HG03520 (cell line): Measurements from ENCODE around the gene SGSM2.
A peak's percentile ranks its signal among the peaks of the same experiment; 100 is the strongest.

Experiments
- ATAC-seq: cut with Tn5 transposase; IDR thresholded peaks from one replicate; pipeline ENCODE4 v1.9.1; 2021; ENCODE audit warnings: mild to moderate bottlenecking, moderate library complexity; ENCODE audit not compliant: unreplicated experiment

The SGSM2 gene

DNA sequence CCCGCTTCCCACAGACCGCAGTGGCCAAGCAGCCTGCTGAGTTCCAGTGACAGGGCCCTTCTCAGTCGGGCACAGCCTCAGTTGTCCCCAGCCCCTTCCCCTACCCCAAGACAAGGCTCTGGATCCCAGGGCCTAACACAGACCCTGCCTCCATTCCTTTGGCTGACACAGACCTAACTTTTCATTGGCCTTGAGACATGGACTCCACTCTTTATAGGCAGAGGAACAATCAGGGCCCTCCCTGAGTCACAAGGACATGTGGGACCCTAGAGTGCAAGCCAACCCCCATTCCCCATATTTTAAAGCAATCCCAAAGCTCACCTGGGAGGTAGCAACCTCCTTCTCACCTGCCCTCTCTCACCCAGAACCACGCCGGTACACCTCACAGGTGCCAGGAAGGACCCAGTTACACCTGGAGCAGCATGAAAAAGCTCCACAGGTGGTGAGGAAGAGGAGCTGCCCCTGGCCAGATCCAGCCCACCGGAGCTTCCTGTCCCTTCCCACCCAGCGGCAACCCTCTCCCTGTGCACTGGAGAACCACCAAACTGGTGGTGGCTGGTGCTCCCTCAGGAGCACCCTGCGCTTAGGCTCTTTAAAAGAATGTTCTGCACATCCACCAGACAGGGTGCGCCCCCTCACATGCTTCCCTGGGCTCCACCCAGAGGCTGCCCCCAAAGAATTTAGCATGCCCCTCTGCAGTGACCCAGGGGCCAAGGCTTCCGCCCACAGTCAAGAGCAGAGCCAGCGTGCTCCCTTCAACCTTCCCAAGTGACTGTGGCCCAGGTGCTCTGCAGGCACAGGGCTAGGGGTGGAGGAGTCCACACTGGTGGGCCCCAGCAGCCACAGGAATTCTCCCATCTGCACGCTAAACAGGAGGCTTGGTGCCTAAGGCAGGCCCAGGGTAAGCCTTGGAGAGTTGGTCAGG, 60.2 kb downstream of the SGSM2 start:
- ATAC-seq = no peak

- no peak for ATAC-seq
These were observed 60.9 kb downstream of the SGSM2 start for GRCh38 chr17:2398182-2398581.

DNA sequence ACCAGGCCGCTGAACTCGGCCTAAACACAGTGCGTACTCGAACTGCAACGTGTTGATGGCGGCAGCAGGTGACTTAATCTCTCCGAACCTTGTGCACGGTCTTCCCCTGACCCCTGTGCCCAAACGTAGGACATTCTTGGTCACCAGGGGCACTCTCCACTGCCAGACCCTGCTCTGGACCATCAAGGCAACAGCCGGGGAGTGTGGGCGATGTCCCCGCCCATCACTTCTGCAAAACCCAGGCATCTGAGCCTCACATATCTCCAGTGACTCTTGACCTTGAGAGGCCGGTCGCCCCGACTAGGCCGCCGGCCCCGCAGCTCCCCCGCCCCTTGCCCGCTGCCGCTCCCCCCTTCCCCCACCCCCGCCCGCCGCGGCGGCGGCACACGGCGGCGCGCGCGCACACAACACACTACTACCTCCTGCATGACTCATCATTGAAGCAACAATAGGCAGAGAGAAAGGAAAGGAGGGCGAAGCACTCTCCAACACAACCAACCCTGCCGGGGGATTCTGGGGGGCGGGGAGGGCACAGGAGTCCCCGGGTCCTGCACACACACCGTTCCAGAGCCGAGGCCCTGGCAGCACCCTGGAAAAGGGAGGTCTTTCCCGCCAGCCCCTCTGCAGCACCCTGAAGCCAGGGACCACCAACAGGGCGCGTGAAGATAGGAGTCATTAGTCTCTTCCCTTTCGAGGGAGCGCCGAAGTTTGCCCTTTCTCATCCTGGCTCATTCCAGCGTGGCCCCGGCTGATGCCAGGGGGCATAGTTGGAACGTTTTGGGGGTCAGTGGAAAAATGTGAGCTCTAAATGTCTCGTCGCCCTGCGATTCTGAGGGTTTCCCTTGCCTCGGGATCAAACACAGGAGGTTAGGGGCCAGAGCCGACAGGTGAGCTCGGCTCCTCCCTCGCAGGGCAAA, 61.6 kb downstream of the SGSM2 start:
- ATAC-seq = no peak

DNA sequence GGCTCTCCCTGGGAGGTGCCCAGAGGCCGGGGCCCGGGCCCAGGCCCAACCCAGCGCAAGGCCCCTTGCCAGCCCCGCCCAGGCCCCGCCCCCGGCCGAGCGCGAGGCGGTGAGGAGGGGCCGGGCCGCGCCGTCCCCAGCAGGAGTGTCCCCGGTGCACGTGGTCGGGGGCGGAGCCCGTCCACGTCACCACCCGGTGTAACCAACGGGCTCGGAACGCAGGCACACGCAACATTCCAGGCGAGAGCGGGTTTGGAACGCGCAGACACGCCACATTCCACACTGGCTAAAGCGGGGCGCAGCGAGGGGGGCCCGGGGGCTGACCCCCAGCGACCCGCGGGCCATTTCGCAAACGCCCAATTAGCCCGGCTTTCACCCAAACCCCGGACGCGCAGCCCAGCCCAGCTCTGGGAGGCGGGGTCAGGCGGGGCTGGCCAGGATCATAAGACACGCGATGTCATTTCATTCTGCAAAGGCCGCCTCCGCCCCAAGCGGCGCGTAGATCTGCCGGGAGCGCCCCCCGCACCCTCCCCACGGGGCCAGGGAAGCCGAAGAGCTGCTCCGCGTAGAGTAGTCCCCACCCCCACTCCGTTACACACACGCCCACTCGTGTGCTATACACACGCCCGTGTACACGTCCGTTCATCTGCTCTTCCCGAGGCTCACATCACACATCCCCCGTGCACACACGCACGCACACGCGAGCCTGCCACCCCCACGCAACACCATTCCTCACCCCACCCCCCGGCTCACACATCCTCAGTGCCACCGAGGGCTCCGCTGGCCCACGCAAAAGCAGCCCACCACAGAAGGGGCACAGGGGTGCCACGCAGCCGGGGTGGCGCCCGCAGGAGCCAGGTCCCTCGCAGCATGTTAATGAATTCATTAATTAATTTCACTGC, 62.5 kb downstream of the SGSM2 start:
- peak; percentile 32 for ATAC-seq

DNA sequence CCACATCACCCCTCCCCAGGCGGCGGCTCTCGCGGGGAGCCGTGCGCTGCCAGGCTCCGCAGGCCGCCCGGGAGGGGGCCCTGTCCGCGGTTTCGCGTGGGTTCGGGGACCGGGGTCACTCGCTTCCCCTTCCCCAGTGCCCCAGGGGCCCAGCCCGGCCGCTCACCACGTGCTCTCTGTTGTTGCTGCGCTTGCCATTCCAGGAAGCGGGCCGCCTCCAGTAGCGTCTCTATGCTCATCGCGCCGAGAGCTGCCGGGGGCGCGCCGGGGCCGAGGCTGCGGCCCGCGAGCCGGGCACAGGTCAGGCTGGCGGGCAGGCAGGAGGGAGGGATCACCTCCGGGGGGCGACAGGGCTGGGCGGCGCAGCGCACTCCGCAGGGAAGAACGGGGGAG, 63.2 kb downstream of the SGSM2 start:
- ATAC-seq = no peak

DNA sequence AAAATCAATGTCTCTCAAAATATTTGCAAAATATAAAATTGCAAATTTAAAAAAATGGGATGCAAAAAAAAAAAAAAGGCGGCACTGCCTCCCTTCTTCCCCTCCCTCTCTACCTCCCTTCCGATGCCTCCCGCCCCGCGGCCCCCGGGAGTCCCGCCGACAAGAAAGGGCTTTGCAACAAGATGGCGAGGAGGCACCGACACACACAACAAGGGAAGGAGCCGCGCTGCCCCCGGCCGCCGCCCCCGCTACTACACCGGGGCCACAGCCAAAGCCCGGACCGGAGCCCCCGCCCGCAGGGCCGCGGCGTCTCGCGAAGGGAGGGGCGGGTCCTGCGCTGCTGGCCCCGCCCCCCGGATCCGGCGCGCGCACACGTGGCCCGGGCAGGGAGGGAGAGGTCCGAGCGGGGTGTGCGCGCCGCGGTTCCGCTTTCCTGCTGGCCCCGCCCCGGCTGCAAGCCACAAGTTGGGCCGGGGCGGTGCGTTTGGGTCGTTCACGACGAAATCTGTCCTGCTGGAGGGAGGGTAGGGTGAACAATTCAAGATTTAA, 63.6 kb downstream of the SGSM2 start, which contains the start of gene MNT:
Gene MNT, minus strand, starts transcription at position 184 of the 549 bp plus-strand sequence. CDS start 348 bp downstream, outside the sequence.
- peak; percentile 27 for ATAC-seq

- peak; percentile 39 for ATAC-seq
These were observed 64.3 kb downstream of the SGSM2 start for GRCh38 chr17:2401426-2402221.

- no peak for ATAC-seq
These were observed 65.2 kb downstream of the SGSM2 start for GRCh38 chr17:2402544-2402943.

DNA sequence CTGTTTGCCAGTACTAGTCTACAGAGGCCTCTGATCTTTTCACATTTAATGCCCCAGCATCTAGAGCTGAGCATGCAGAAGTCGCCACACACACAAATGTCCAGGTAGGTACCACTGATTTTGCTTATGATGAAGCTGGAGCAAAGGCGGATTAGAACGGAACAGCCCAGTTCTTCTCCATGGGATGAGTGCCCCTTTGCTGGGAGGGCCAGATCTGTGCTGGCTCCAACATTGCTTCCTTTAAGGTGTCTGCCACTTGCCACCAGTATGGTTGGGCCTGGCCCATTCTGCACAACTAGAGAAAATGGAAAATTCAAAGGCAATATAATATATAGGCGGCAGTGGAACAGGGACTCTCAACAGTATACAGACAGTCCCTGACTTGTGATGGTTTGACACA, 65.7 kb downstream of the SGSM2 start:
- no peak for ATAC-seq

DNA sequence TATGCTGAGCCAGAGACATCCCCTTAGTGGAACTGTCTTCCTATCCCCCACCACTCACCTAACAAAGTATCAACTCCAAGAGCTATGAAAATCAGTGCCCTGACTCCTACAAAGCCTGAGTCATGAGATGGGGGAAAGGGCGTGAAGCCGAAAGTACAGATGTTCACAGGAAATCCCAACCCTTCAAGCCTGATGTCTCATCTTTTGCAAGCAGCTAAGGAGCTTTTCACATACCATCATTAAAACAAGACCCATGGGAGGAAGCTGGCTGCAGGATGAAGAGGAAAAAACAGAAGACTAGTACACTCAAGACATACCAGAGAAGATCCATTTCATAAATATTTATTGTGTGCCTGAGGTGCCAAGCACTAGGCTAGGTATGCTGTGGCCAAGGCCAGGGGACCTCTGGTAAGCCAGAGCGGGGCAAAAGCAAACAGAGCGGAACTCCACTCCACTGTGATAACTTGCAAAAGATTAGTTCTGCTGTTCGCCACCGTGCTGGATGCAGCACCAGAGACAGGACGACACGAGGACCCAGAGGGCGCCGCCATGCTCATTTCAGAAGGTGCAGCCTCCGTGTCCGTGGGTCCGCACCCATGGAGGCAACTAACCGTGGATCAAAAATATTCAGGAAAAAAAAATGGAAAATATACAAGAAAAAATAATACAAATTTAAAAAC, 68.1 kb downstream of the SGSM2 start:
- no peak for ATAC-seq

DNA sequence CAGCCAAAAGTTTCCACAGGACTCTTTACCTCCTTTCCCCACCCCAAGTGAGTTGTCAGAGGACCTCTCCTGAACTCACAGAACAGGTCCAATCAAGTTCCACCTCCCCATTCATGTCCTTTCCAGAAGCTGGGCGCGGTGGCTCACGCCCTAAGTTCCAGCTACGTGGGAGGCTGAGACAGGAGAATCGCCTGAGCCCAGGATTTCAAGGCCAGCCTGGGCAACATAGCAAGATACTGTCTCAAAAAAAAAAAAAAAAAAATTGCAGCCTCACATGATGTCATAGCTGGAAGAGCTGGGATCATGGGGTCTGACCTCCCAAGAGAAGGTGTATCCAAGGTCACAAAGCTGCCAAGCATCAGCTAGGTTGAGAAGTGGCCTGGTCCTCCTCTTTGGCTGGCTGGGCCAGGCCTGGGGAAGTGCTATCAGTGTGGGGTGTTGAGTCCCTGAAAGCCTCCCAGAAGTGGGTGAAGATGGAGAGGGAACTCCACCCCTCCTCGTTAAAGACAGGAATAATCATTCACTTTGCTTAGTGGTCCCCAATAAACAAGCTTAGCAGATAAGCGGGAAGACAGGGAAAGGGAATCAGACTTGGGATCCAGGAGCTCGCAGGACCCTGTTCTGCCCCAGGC, 69.1 kb downstream of the SGSM2 start:
- ATAC-seq = no peak

DNA sequence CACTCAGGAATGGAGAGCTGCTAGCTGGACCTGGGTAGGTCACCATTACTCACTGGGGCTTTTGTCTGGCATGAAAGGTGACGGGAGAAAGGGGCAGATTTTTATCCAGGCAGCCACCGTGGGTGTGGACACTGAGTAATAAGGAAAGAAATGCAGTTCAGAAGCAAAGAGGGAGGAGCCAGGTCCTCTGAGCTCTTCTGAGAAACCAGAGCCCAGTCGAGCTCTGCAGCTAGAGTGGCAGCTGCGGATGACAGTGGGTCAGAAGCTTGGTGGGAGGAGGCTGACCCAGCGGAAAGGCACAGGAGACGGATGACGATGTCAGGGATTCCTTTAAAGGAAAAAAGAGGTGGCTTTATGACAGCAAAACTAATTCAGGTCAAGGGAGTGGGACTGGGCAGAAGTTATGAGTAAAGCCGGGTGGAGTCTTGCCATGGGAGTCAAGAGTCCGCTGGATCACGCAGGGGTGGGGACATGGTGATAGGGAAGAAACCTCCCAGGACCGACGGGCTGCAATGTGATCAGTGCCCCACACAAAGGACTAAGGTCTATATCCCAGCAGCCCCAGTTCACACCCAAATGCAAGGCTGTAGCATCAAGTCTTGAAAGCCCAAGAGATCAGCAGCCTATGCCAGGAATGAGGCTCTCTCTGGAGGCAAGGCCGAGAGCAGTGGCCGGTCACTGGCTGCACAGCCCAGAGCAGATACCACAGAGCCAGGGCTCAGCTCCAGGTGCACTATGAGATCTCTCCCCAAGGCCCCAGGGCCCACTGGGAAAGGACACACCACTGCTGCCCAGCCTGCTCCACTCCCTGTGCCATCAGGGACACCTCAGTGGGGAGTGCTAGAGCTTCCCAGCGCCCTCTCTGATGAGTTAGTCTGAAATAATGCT, 69.8 kb downstream of the SGSM2 start:
- no peak for ATAC-seq

GRCh38 chr17:2410951-2411350, 73.7 kb downstream of the SGSM2 start:
- ATAC-seq = no peak

- ATAC-seq = no peak
These were observed 75.3 kb downstream of the SGSM2 start for GRCh38 chr17:2412561-2413021.

DNA sequence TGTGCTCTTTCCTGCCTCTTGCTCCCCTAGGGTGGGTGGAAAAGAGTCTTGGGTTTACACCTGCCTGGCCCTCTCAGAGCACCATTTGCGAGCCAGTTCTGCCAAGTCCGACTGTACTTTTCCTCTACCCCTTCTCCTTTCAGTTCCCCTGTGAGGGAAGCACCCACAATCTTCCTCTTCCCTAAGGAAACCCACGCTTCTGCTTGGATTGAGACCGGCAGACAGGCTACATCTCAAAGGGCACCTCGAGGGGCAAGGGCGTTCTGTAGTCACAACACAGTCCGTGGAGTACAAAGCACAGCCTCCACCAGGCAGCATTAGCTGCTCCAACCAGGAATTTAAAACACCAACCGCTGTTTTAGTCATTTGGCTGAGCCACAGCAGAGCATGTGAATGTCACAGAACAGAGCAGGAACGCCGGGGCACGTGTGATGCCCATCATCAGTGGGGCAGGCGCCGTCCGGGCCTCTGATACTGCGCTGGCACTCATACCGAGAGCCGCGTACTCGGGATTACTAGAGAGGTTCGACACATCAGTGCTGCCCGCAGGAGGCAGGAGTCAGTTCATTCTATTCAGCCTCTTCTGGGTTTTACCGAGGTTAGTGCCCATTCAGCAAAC, 77.3 kb downstream of the SGSM2 start:
- no peak for ATAC-seq

DNA sequence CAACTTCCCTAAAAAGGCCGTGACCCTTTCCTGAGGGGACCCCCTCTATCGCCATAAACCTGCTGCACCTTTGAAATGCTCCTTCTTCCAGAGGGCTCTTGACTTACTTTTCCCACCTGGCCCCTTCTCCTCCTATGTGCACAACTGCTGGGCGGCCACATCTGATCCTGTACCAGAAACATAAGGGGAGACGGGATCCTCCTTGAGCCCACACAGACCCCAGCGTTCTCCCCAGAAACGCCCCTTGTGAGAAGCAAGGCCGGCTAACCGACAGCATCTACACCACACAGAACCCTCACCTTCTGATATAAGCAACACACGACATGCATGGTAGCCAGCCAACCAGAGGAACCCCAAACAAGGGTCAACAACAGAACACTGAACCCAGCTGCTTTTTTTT, 77.8 kb downstream of the SGSM2 start:
- no peak for ATAC-seq
